ENCODE results near the gene SCN9A. TPM values are rescaled to one million over a fixed set of nuclear protein-coding genes. Genes with fewer than 3 reads are reported as not detected.
A peak's percentile ranks its signal among the peaks of the same experiment; 100 is the strongest.

The SCN9A gene
- total RNA-seq, 1 donor from 2014 or later = 7.8 TPM

DNA sequence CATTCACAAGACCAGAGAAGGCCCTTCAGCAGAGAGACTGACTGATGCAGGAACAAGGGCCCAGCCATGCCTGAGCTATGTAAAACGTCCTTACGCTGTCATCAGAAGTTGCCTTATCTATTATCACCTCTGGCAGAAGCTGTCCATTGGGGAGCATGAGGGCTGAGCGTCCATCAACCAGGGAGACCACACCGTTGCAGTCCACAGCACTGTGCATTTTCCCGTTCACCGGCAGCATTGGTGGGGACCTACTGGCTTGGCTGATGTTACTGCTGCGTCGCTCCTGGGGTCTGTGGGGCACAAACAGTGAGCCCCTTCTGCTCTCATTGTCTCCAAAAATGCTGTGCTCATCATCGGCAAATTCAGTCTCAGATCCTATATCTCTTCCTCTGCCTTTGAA is 91.4 kb downstream of the SCN9A start:
- FAIRE-seq (no peak), DNase-seq (ENCODE audit: low read depth) (no peak)
- Histone ChIP-seq H3K4me3 (ENCODE audit: insufficient read depth, low read depth, low read length) (no peak overlapping the region), H3K4me2 (ENCODE audit: low read length) (no peak overlapping the region), H3K27me3 (ENCODE audit: insufficient read depth, low read length) (no peaks in the 10 kb centered on the region), H3K4me1 (ENCODE audit: insufficient read depth, low read length) (no peaks in the 10 kb centered on the region), H3K36me3 (ENCODE audit: insufficient read depth, low read length) (peaks cover 6% of the 10 kb centered on the region), H3K9ac (ENCODE audit: low read length) (no peak overlapping the region), H3K79me2 (ENCODE audit: insufficient read depth, low read length) (no peaks in the 10 kb centered on the region), H3K9me3 (ENCODE audit: insufficient read depth, low read depth, low read length) (no peaks in the 10 kb centered on the region), H2AFZ (ENCODE audit: low read depth, low read length) (no peak overlapping the region), H3K27ac (ENCODE audit: low read depth, low read length) (no peak overlapping the region), H4K20me1 (ENCODE audit: insufficient read depth, low read length) (no peaks in the 10 kb centered on the region)
- Mint-ChIP-seq H3K4me1 (ENCODE audit: low read depth, unreplicated experiment) (peaks cover 2% of the 10 kb centered on the region), H3K27me3 (ENCODE audit: low read depth, unreplicated experiment) (no peaks in the 10 kb centered on the region), H3K9me3 (ENCODE audit: unreplicated experiment) (no peaks in the 10 kb centered on the region), H3K27ac (ENCODE audit: unreplicated experiment) (peak overlapping the region; percentile 14), H3K4me3 (ENCODE audit: unreplicated experiment) (no peak overlapping the region), H3K36me3 (ENCODE audit: low read depth, unreplicated experiment) (no peaks in the 10 kb centered on the region)
- TF ChIP-seq EZH2 (IDR thresholded peaks at IDR 0.05; ENCODE audit: insufficient read depth, low read length) (no peak), CTCF (IDR thresholded peaks at IDR 0.05; ENCODE audit: insufficient read depth, low read depth, low read length) (no peak)

DNA sequence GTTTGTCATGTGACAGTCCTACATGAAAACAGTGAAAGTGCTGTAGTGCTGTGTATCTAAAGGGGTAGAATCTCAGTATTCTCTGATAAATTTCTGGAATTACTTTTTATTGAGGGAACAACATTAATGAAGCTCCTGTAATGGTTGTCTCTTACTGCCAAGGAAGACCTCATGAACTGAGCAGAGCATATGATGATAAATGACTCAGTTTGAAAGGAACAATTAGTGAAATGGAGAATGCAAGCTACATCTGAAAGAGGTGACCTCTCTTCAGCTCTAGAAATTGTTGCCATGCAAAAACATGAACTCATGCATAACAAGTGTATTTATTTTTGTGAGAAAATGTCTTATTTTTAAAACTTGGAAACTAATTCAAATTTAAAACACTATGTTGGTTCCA is 93.6 kb downstream of the SCN9A start:
- Histone ChIP-seq H3K9ac (ENCODE audit: low read length) (no peak overlapping the region), H3K36me3 (ENCODE audit: insufficient read depth, low read length) (peaks cover 8% of the 10 kb centered on the region), H2AFZ (ENCODE audit: low read depth, low read length) (no peak overlapping the region), H3K9me3 (ENCODE audit: insufficient read depth, low read depth, low read length) (no peaks in the 10 kb centered on the region), H3K4me2 (ENCODE audit: low read length) (no peak overlapping the region), H3K4me1 (ENCODE audit: insufficient read depth, low read length) (no peaks in the 10 kb centered on the region), H4K20me1 (ENCODE audit: insufficient read depth, low read length) (no peaks in the 10 kb centered on the region), H3K4me3 (ENCODE audit: insufficient read depth, low read depth, low read length) (no peak overlapping the region), H3K27ac (ENCODE audit: low read depth, low read length) (no peak overlapping the region), H3K27me3 (ENCODE audit: insufficient read depth, low read length) (no peaks in the 10 kb centered on the region), H3K79me2 (ENCODE audit: insufficient read depth, low read length) (no peaks in the 10 kb centered on the region)
- Mint-ChIP-seq H3K4me1 (ENCODE audit: low read depth, unreplicated experiment) (peaks cover 2% of the 10 kb centered on the region), H3K27me3 (ENCODE audit: low read depth, unreplicated experiment) (no peaks in the 10 kb centered on the region), H3K27ac (ENCODE audit: unreplicated experiment) (no peak overlapping the region), H3K4me3 (ENCODE audit: unreplicated experiment) (no peak overlapping the region), H3K9me3 (ENCODE audit: unreplicated experiment) (no peaks in the 10 kb centered on the region), H3K36me3 (ENCODE audit: low read depth, unreplicated experiment) (no peaks in the 10 kb centered on the region)
- TF ChIP-seq EZH2 (IDR thresholded peaks at IDR 0.05; ENCODE audit: insufficient read depth, low read length) = no peak
- TF ChIP-seq CTCF (IDR thresholded peaks at IDR 0.05; ENCODE audit: insufficient read depth, low read depth, low read length) = no peak
- DNase-seq (ENCODE audit: low read depth) (no peak), FAIRE-seq (no peak)

DNA sequence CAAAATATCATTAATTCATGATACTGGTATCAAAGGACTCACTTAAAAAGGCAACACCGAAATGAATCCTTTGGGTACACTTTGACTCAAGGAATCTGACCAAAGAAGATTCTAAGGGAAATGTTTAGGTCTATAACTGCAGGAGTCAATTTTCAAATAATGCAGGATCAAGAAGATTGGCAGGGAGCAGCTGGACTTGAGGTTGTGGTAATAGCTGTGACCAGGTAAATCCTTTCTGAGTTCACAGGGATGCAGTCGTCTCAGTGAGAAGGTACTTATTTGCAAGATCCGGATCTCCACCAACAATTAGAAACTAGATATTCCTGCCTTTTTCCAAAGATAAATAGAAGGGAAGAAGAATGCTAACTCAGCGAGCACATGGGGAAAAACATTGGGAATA is 96.9 kb downstream of the SCN9A start:
- no peaks in the 10 kb centered on the region for H3K27me3 Mint-ChIP-seq (ENCODE audit: low read depth, unreplicated experiment)

More for the DNA sequence above, 96.9 kb downstream of the SCN9A start:
- Histone ChIP-seq H3K36me3 (ENCODE audit: insufficient read depth, low read length) (peaks cover 8% of the 10 kb centered on the region), H3K9ac (ENCODE audit: low read length) (no peak overlapping the region), H4K20me1 (ENCODE audit: insufficient read depth, low read length) (no peaks in the 10 kb centered on the region), H3K4me1 (ENCODE audit: insufficient read depth, low read length) (no peaks in the 10 kb centered on the region), H2AFZ (ENCODE audit: low read depth, low read length) (no peak overlapping the region), H3K9me3 (ENCODE audit: insufficient read depth, low read depth, low read length) (no peaks in the 10 kb centered on the region), H3K4me2 (ENCODE audit: low read length) (no peak overlapping the region), H3K27ac (ENCODE audit: low read depth, low read length) (no peak overlapping the region), H3K27me3 (ENCODE audit: insufficient read depth, low read length) (no peaks in the 10 kb centered on the region), H3K79me2 (ENCODE audit: insufficient read depth, low read length) (no peaks in the 10 kb centered on the region), H3K4me3 (ENCODE audit: insufficient read depth, low read depth, low read length) (no peak overlapping the region)
- FAIRE-seq (no peak), DNase-seq (ENCODE audit: low read depth) (no peak)
- no peaks in the 10 kb centered on the region for H3K9me3 Mint-ChIP-seq (ENCODE audit: unreplicated experiment)
- H3K4me1 Mint-ChIP-seq (ENCODE audit: low read depth, unreplicated experiment) = peaks cover 2% of the 10 kb centered on the region
- no peak overlapping the region for H3K27ac Mint-ChIP-seq (ENCODE audit: unreplicated experiment)
- H3K36me3 Mint-ChIP-seq (ENCODE audit: low read depth, unreplicated experiment) = no peaks in the 10 kb centered on the region
- no peak for TF ChIP-seq EZH2 (IDR thresholded peaks at IDR 0.05; ENCODE audit: insufficient read depth, low read length)
- no peak for TF ChIP-seq CTCF (IDR thresholded peaks at IDR 0.05; ENCODE audit: insufficient read depth, low read depth, low read length)
- H3K4me3 Mint-ChIP-seq (ENCODE audit: unreplicated experiment) = no peak overlapping the region
